Mucosa of stomach (tissue), 1 donor: ENCODE data around the gene ZNF774.
A peak's percentile ranks its signal among the peaks of the same experiment; 100 is the strongest.

Source experiments
- H3K27me3 ChIP-seq: one replicate; pipeline ENCODE4 v1.7.0; 2013; ENCODE audit warnings: mild to moderate bottlenecking, low read length; ENCODE audit not compliant: control insufficient read depth, insufficient read depth
- H3K36me3 ChIP-seq: one replicate; pipeline ENCODE4 v1.7.0; 2013; ENCODE audit warnings: low read length; ENCODE audit not compliant: control insufficient read depth, insufficient read depth
- H3K4me1 ChIP-seq: one replicate; pipeline ENCODE4 v1.7.0; 2013; ENCODE audit warnings: mild to moderate bottlenecking, low read length; ENCODE audit not compliant: control insufficient read depth, insufficient read depth
- H3K4me3 ChIP-seq: one replicate; pipeline ENCODE4 v1.7.0; 2013; ENCODE audit warnings: low read length
- H3K9ac ChIP-seq: one replicate; pipeline ENCODE4 v1.7.0; 2013; ENCODE audit warnings: mild to moderate bottlenecking, low read length, moderate library complexity
- H3K9me3 ChIP-seq: one replicate; pipeline ENCODE4 v1.7.0; 2013; ENCODE audit warnings: mild to moderate bottlenecking, low read length, moderate library complexity; ENCODE audit not compliant: control insufficient read depth
- donor health status: Pancreatic carcinoma.

Gene ZNF774

DNA sequence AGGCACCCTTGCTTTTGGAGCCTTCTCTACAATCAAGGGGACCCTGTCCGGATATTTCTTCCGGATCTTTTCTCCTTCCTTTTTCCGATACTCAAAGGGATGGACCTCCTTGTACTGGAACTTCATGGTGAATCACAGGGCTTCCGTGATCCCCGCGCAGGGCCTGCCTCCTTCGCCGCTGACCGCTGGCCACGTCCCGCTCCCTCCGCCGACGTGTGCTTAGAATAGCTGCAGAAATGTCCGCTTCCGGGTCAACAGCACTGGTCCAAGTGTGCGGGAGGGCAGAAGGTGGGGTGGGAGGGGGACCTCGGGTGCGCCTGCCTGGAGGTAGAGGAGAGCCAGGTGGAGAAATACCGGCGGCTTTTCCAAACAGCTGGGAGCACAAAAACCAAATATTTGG lies 3.0 kb upstream of the ZNF774 start:
- H3K36me3 ChIP-seq, result no peaks in the 10 kb centered on the region
- H3K4me3 ChIP-seq, result no peak overlapping the region
- H3K9ac ChIP-seq, result no peak overlapping the region
- peaks cover 6% of the 10 kb centered on the region for H3K4me1 ChIP-seq
- H3K9me3 ChIP-seq, result no peaks in the 10 kb centered on the region
- H3K27me3 ChIP-seq, result no peaks in the 10 kb centered on the region

DNA sequence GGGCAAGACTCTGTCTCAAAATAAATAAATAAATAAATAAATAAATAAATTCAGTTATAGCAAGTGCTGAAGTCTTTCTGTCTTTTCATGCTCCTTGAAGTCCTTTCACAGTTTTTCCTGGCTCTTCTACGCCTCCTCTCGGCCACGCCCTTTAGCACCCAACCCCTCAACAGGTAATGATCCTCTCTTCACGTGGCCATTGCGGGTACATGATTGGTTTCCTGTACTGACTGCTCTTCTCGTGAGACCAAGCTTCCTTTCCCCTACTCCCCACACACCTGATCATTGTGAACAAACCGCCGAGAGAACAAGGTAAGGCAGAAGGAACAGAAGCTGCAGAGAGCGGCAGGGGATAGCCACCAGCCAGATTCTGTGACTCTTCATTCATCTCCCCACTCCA lies 2.3 kb upstream of the ZNF774 start:
- H3K4me1 ChIP-seq, result peaks cover 6% of the 10 kb centered on the region
- H3K4me3 ChIP-seq, result no peak overlapping the region
- H3K36me3 ChIP-seq, result no peaks in the 10 kb centered on the region
- H3K9ac ChIP-seq, result no peak overlapping the region
- no peaks in the 10 kb centered on the region for H3K9me3 ChIP-seq
- H3K27me3 ChIP-seq, result no peaks in the 10 kb centered on the region

DNA sequence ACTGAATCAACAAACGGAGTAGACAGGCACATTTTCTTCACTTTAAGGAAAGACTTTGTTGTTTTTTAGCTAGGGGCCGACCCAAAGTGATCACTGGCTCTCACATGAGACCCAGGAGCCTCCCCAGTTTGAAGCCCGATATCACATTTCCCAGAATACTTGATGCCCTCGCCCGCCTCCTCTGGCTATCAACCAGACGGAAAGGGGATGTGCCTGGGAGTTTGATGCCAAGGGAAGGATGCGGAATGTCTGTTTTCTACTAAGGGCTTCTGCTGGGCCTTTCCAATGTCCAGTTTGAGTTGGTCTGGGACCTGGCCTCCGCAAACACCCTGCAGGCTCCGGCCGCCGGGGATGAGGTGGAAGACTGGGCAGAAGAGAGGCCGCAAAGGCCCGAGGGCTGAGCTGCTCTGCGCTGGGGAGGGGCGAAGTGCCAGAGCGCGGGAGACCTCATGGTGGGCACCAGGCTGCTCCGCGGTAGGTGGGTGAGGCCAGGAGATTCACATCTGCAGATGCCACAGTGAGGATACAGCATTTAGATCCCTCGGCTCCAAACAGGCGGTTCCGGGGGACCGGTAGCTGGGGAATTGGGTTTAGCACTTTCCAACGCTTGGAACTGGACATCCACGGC lies 491 bp upstream of the ZNF774 start:
- H3K27me3 ChIP-seq, result no peaks in the 10 kb centered on the region
- peak overlapping the region; percentile 75 for H3K4me3 ChIP-seq
- H3K9me3 ChIP-seq, result no peaks in the 10 kb centered on the region
- H3K4me1 ChIP-seq, result peaks cover 6% of the 10 kb centered on the region
- H3K9ac ChIP-seq, result peak overlapping the region; percentile 92
- H3K36me3 ChIP-seq, result no peaks in the 10 kb centered on the region

DNA sequence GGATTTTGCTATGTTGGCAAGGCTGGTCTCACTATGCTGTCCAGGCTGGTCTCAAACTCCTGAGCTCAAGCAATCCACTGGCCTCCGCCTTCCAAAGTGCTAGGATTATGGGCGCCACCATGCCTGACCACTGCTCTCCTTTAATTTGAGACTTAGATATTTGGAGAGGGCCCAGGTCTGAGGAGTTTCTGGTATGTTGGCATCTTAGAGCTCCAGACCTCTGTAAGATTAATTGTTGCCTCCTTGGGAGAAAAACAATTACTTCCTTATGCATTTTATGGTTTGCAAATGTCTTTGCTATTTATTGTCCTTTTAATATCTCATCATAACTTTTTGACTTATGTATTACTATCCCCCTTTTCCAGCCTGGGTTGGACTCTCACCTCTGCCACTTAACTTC lies 2.9 kb downstream of the ZNF774 start:
- Histone ChIP-seq H3K4me3 (no peak overlapping the region), H3K4me1 (peaks cover 16% of the 10 kb centered on the region), H3K27me3 (no peaks in the 10 kb centered on the region)

DNA sequence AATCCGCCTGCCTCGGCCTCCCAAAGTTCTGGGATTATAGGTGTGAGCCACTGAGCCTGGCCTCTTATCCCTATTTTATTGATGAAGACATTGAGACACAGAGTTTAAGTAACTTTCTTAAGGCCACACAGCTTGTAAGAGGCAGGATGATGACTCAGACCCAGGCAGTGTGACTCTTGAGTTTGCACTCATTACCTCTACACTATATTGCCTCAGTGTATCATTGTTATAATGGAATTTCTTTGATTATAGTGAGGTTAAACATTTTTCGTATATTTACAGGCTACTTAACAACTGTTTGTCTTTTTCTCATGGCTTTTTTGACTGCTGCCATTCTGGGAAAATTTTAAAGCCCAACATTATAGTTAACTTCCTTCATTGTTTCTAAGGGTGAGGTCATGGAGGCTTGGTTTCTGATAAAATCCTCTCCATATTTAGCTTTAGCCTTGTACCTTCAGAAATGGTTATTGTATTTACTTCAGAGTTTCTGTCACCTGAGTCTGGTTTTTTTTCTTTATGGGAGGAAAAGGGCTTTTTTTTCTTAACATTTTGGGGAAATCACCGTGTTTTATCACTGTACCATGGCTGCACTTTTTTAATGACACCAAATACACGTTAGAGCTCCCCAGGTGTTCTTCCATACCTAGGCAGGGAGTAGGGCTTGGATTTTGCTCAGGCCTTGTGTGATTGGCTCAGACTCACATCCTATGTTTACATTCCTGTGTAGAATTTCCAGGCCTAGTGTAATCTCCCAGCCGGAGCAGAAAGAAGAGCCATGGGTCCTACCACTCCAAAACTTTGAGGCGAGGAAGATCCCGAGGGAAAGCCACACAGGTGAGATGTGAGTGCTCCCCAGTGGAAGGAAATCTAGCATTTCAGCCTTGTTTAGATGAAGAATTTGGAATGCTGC lies 6.3 kb downstream of the ZNF774 start:
- H3K27me3 ChIP-seq, result no peaks in the 10 kb centered on the region
- no peak overlapping the region for H3K4me3 ChIP-seq
- H3K4me1 ChIP-seq, result peaks cover 25% of the 10 kb centered on the region
- H3K36me3 ChIP-seq, result no peaks in the 10 kb centered on the region
- H3K9ac ChIP-seq, result no peak overlapping the region
- no peaks in the 10 kb centered on the region for H3K9me3 ChIP-seq

More for the DNA sequence above, 2.9 kb downstream of the ZNF774 start:
- H3K9ac ChIP-seq, result no peak overlapping the region
- no peaks in the 10 kb centered on the region for H3K9me3 ChIP-seq
- H3K36me3 ChIP-seq, result no peaks in the 10 kb centered on the region

DNA sequence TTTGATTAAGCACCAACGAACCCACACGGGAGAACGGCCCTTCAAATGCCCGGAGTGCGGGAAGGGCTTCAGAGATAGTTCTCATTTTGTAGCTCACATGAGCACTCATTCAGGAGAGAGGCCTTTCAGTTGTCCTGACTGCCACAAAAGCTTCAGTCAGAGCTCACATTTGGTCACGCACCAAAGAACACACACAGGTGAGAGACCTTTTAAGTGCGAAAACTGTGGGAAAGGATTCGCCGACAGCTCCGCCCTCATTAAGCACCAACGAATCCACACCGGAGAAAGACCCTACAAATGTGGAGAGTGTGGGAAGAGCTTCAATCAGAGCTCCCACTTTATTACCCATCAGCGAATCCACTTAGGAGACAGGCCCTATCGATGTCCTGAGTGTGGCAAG lies 8.7 kb downstream of the ZNF774 start:
- H3K9ac ChIP-seq, result no peak overlapping the region
- H3K4me1 ChIP-seq, result peaks cover 25% of the 10 kb centered on the region
- H3K4me3 ChIP-seq, result no peak overlapping the region
- no peaks in the 10 kb centered on the region for H3K9me3 ChIP-seq
- no peaks in the 10 kb centered on the region for H3K36me3 ChIP-seq
- no peaks in the 10 kb centered on the region for H3K27me3 ChIP-seq

DNA sequence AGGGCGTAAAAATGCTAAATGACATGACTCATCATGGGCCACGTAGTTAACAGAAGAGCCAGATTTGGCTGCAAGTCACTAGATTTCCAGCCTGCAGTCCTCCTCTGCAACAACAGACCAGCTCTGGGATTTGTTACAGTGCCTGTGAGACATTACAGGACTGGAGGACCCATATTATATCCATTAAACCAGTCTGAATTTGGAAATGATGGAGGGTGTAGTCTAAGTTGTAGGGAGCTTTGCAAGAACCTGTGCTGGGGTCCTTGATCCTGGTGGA lies 10.8 kb downstream of the ZNF774 start:
- Histone ChIP-seq H3K9ac (no peak overlapping the region), H3K4me1 (peaks cover 29% of the 10 kb centered on the region), H3K9me3 (no peaks in the 10 kb centered on the region), H3K4me3 (no peak overlapping the region), H3K27me3 (no peaks in the 10 kb centered on the region), H3K36me3 (no peaks in the 10 kb centered on the region)

DNA sequence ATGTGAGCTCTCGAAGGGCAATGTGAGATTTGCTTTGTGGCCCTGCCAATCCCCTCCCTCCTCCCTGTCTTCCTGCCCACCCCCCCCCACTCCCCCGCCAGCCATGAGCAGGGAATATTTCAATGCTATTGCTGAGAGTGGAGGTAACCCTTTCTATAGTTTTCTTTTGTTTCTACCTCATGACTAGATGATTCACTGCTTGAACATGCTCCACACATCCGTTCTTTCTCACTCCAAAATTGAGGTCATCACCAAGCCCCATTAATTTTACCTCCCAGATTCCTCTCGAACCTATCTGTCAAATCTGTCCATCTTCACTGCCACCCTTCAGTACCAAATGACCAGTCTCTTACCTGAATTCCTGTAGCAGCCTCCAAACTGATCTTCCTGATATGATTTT lies 12.2 kb downstream of the ZNF774 start:
- Histone ChIP-seq H3K9ac (no peak overlapping the region), H3K4me3 (no peak overlapping the region), H3K9me3 (no peaks in the 10 kb centered on the region), H3K4me1 (peaks cover 20% of the 10 kb centered on the region), H3K36me3 (no peaks in the 10 kb centered on the region), H3K27me3 (no peaks in the 10 kb centered on the region)

DNA sequence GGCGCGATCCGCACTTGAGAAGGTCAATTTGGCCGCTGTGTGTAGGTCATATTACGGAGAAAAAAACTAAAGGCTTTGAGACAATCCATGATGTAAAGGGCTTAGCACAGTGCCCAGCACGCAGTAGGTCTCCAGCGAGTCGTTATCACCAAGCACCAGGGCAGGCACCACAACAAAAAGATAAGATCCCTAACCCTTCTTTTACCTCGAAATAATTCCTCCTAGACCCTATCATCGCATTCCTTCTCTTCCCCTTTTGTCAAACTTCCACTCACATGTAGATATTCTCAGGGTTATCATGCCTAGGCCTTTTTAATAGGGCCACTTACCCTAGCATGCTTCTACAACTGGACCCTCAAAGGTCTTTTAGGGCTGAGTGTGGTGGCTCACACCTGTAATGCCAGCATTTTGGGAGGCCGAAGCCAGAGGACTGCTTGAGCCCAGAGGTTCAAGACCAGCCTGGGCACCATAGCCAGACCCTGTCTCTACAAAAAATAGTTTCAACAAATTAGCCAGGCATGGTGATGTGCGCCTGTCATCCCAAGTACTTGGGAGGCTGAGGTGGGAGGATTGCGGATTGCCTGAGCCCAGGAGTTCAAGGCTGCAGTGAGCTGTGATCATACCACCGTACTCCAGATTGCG lies 13.5 kb downstream of the ZNF774 start:
- H3K27me3 ChIP-seq, result no peaks in the 10 kb centered on the region
- H3K9me3 ChIP-seq, result no peaks in the 10 kb centered on the region
- peaks cover 26% of the 10 kb centered on the region for H3K4me1 ChIP-seq
- no peak overlapping the region for H3K9ac ChIP-seq
- no peaks in the 10 kb centered on the region for H3K36me3 ChIP-seq
- no peak overlapping the region for H3K4me3 ChIP-seq

DNA sequence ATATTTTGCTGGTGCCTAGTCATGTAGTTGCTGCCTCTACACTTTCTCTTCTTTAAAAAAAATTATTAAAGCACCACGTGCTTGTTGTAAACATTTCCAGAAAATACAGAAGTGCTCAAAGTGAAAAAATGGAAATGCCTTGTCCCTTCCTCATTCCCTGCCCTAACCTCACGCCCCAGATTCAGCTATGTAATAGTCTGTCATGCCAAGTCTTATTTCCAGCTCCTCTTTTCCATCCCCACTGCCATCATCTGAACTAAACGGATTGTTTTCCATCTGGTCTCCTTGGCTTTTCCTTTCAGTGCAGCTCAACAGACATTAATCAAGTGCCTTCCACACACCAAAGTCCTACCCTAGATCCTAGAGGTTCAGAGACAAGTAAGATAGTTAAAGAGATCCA lies 15.5 kb downstream of the ZNF774 start:
- Histone ChIP-seq H3K4me1 (peaks cover 24% of the 10 kb centered on the region), H3K36me3 (no peaks in the 10 kb centered on the region), H3K9me3 (no peaks in the 10 kb centered on the region), H3K4me3 (no peak overlapping the region), H3K27me3 (no peaks in the 10 kb centered on the region), H3K9ac (no peak overlapping the region)

DNA sequence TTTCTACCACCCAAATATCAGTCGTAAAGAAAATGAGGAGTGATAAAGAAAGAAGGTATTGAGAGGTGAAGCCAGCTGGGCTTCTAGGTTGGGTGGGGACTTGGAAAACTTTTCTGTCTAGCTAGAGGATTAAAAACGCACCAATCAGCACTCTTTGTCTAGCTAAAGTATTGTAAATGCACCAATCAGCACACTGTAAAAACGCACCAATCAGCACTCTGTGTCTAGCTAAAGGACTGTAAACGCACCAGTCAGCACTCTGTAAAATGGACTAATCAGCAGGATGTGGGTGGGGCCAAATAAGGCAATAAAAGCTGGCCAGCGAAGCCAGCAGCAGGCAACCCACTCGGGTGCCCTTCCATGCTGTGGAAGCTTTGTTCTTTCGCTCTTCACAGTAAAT lies 23.0 kb downstream of the ZNF774 start:
- Histone ChIP-seq H3K4me1 (peaks cover 10% of the 10 kb centered on the region), H3K27me3 (no peaks in the 10 kb centered on the region), H3K36me3 (no peaks in the 10 kb centered on the region), H3K9ac (no peak overlapping the region), H3K9me3 (no peaks in the 10 kb centered on the region), H3K4me3 (no peak overlapping the region)

DNA sequence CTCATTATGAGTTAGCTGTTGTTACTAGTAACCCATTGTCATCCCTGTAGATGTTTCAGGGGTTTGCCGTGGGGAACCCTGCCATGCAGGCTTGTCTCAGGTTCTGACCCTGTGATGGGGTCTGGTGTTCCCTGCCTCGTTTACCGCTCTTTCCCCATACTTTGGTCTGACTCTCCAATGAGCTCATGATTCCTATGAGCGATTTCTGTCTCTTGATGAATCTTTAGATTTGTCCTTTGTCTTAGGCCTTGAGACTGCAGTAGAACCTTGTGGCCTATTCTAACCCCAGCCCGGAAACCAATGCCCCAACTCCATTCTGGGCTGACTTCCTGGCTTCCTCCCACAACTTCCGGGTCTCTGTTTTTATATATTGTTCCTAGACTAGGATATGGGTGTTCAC lies 24.7 kb downstream of the ZNF774 start:
- H3K9ac ChIP-seq, result no peak overlapping the region
- H3K36me3 ChIP-seq, result no peaks in the 10 kb centered on the region

More for the DNA sequence above, 24.7 kb downstream of the ZNF774 start:
- Histone ChIP-seq H3K4me1 (peaks cover 5% of the 10 kb centered on the region), H3K27me3 (no peaks in the 10 kb centered on the region), H3K9me3 (no peaks in the 10 kb centered on the region), H3K4me3 (no peak overlapping the region)
